ENCODE results near the gene SIMC1. TPM values are rescaled to one million over a fixed set of nuclear protein-coding genes. Genes with fewer than 3 reads are reported as not detected.

The SIMC1 gene
- total RNA-seq, 1 donor from 2014 or later, result 17.4 TPM

DNA sequence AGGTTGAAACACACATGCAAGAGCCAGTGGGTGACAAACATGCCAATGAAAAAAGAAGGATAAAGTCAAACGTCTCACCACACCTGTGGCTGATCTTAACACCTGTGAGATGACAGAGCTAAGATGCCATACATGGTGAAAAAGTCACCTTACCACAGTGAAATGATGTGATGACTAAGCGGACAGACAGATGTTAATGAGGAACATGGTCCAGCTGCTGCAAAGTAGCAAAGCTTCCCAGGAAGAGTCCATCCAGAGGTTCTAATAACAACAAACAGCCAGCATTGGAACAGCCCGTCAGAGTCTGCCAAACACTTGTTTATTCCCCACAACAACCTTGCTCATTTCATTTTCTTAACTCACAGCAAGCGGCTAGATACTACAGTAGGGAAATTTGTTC, 121.4 kb downstream of the SIMC1 start:
- H3K27me3 ChIP-seq, result no peaks in the 10 kb centered on the region
- no peak overlapping the region for H3K27ac ChIP-seq
- H3K9me3 ChIP-seq, result no peaks in the 10 kb centered on the region
- peaks cover 0 to 13% of the 10 kb centered on the region in 2 donors for H3K36me3 ChIP-seq
- no peak overlapping the region for H3K4me3 ChIP-seq
- no peak for TF ChIP-seq POLR2AphosphoS5 (IDR thresholded peaks at IDR 0.05; ENCODE audit: insufficient read depth in 1 of 2, low read depth in 1 of 2)
- no peak for TF ChIP-seq POLR2A (IDR thresholded peaks at IDR 0.05)
- TF ChIP-seq, protein P1, sequence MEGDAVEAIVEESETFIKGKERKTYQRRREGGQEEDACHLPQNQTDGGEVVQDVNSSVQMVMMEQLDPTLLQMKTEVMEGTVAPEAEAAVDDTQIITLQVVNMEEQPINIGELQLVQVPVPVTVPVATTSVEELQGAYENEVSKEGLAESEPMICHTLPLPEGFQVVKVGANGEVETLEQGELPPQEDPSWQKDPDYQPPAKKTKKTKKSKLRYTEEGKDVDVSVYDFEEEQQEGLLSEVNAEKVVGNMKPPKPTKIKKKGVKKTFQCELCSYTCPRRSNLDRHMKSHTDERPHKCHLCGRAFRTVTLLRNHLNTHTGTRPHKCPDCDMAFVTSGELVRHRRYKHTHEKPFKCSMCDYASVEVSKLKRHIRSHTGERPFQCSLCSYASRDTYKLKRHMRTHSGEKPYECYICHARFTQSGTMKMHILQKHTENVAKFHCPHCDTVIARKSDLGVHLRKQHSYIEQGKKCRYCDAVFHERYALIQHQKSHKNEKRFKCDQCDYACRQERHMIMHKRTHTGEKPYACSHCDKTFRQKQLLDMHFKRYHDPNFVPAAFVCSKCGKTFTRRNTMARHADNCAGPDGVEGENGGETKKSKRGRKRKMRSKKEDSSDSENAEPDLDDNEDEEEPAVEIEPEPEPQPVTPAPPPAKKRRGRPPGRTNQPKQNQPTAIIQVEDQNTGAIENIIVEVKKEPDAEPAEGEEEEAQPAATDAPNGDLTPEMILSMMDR (IDR thresholded peaks at IDR 0.05), result no peak
- peaks cover 34% of the 10 kb centered on the region for H3K4me1 ChIP-seq
- DNase-seq (ENCODE audit: extremely low spot score in 2 of 2), result no peak
- intact Hi-C loops (cut with DNase I), result no loop called here

DNA sequence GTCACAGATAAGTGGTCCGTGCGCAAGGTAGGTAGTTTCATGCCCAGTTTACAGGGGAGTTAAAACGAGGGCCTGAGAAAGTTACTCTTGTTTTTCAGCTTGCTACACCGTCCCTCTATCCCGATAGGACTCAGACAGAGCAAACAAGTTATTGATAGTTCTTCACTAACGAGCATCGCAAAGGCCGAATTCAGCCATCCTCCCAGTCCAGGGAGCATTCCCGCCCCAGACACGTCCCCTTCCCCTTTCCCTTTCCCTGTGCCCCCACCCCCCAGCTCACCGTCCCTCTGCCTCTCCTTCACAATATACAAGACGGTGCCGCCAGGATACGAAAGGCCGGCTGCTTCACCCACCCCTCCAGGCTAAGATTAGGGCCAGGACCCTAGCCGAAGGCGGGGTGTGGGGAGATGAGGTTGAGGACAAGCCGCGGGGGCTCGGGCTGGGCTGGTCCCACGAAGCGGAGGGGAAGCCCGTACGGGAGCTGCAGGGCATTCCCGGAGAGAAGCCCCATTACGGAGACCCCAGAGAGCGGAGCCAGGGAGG, 122.7 kb downstream of the SIMC1 start:
- Histone ChIP-seq H3K27ac (peak overlapping the region; percentile 86), H3K9me3 (no peaks in the 10 kb centered on the region), H3K36me3 (peaks cover 0 to 4% of the 10 kb centered on the region in 2 donors), H3K4me1 (peaks cover 32% of the 10 kb centered on the region), H3K27me3 (no peaks in the 10 kb centered on the region), H3K4me3 (peak overlapping the region; percentile 90 to 92)
- TF ChIP-seq POLR2AphosphoS5 (IDR thresholded peaks at IDR 0.05; ENCODE audit: insufficient read depth in 1 of 2, low read depth in 1 of 2), result no peak
- TF ChIP-seq POLR2A (IDR thresholded peaks at IDR 0.05), result no peak
- TF ChIP-seq, protein P1 (IDR thresholded peaks at IDR 0.05), result no peak
- DNase-seq (ENCODE audit: extremely low spot score in 2 of 2), result no peak
- intact Hi-C loops (cut with DNase I), result no loop called here

DNA sequence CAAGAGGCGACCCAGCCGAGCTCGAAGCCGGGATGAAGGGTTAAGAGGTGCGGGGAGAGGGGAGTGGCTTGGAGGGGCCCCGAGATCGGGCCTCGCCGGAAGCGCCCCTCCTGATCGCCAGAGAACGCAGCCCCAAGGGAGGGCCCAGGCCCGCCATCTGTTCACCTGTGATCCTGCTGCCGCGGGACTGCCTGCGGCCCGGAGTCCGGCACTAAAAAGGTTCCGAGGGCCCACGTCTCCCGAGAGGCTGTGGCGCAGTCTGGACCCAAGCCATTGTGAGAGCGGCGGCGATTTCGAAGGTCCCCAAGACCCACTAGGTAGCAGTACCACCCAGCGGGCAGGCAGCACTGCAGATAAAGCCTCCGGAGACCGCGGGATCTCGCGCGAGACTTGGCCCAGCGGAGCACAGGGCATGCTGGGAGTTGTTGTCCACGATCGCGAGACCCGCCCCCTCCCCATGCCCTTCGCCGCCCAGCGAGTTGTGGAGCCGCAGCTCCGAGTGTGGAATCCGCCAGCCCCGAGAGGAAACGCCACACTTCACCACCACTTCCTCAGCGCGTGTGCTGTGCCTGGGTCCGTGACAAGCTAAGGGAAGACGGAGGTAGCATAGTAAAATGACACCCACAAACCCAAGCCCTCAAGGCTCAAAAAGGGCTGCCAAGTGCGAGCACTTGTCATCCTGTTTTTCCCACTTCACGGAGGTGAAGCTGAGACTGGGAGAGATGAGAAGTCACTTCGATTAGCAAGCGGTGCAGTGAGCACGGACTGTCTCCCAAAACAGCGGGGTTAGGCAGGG, 123.4 kb downstream of the SIMC1 start, which contains the start of gene KIAA1191:
Gene KIAA1191, minus strand, starts transcription at position 328 of the 796 bp plus-strand sequence. CDS start 2,256 bp downstream, outside the sequence.
- Histone ChIP-seq H3K9me3 (no peaks in the 10 kb centered on the region), H3K27ac (peak within 1 kb of the TSS; percentile 86), H3K4me1 (peaks cover 37% of the 10 kb centered on the region), H3K36me3 (peaks cover 0 to 4% of the 10 kb centered on the region in 2 donors), H3K27me3 (no peaks in the 10 kb centered on the region), H3K4me3 (peak within 1 kb of the TSS; percentile 90 to 92)
- peak in 1 of 2 donors; percentile 94 for DNase-seq (ENCODE audit: extremely low spot score in 2 of 2)
- TF ChIP-seq, protein P1 (IDR thresholded peaks at IDR 0.05), result no peak
- TF ChIP-seq POLR2AphosphoS5 (IDR thresholded peaks at IDR 0.05; ENCODE audit: insufficient read depth in 1 of 2, low read depth in 1 of 2) (peak; percentile 96), POLR2A (IDR thresholded peaks at IDR 0.05) (peak in 1 of 2 donors; percentile 72)
- intact Hi-C loops (cut with DNase I), result no loop called here

DNA sequence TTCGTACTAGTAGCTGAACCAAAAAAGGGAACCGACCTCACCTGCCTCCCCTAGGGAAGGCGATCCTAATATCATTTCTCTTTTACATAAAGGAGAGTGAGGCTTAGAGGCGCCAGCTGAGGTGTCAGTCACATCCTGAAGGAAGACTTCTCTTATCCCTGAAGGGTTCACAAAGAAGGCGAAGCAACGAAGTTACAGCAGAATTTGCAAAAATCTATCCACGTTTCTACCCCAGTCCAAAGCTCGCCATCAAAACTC, 123.9 kb downstream of the SIMC1 start:
- H3K9me3 ChIP-seq, result no peaks in the 10 kb centered on the region
- no peak for DNase-seq (ENCODE audit: extremely low spot score in 2 of 2)
- intact Hi-C loops (cut with DNase I), result no loop called here
- peaks cover 38% of the 10 kb centered on the region for H3K4me1 ChIP-seq
- H3K4me3 ChIP-seq, result peak overlapping the region; percentile 90 to 92
- H3K27me3 ChIP-seq, result no peaks in the 10 kb centered on the region
- H3K27ac ChIP-seq, result peak overlapping the region; percentile 86
- TF ChIP-seq, protein P1 (IDR thresholded peaks at IDR 0.05), result no peak
- TF ChIP-seq POLR2A (IDR thresholded peaks at IDR 0.05) (no peak), POLR2AphosphoS5 (IDR thresholded peaks at IDR 0.05; ENCODE audit: insufficient read depth in 1 of 2, low read depth in 1 of 2) (no peak)
- H3K36me3 ChIP-seq, result peaks cover 0 to 4% of the 10 kb centered on the region in 2 donors

All from vagina (tissue), 2 donors.